GM12872 (cell line): ENCODE results near the gene SELENOW.

ENCODE experiments used
- CTCF ChIP-seq: IDR thresholded peaks from 3 replicates; pipeline ENCODE4 v1.5.1; 2011; ENCODE audit warnings: low read depth, mild to moderate bottlenecking, low read length, moderate library complexity; ENCODE audit not compliant: insufficient read depth

SELENOW gene

GRCh38 chr19:47778049-47778953, at the start of gene SELENOW:
Gene SELENOW, plus strand, starts transcription at chr19:47778703. Its CDS starts 83 bp downstream, at chr19:47778786.
- no peak for TF ChIP-seq CTCF

- no peak for TF ChIP-seq CTCF
Measured at GRCh38 chr19:47729468-47729798, 49.1 kb upstream of the SELENOW start.

GRCh38 chr19:47729799-47730520, 48.5 kb upstream of the SELENOW start:
- TF ChIP-seq CTCF: no peak

GRCh38 chr19:47730521-47730889, 48.0 kb upstream of the SELENOW start:
- TF ChIP-seq CTCF: no peak

- no peak for TF ChIP-seq CTCF
Measured at GRCh38 chr19:47730910-47731309, 47.6 kb upstream of the SELENOW start.

- TF ChIP-seq CTCF: no peak
Measured at GRCh38 chr19:47735131-47735530, 43.4 kb upstream of the SELENOW start.

GRCh38 chr19:47740866-47741519, 37.5 kb upstream of the SELENOW start:
- TF ChIP-seq CTCF: no peak
